Transverse colon (tissue), 3 donors: ENCODE measurements around the gene HSD17B2.

Source experiments
- EP300 ChIP-seq: sonication (generic); formaldehyde crosslinking; IDR thresholded peaks from one replicate; pipeline ENCODE4 v1.6.1; 2017; ENCODE audit warnings: antibody characterized with exemption, low read depth
- TF ChIP-seq, protein P1 (sequence below), 5 experiments: fragments of 200-600 bp in 3 of 5; fragments of 450-650 bp in 2 of 5; sonication (generic) in 3 of 5; IDR thresholded peaks; 1 replicate in 2 of 5; 2 replicates in 3 of 5; pipeline ENCODE4 v1.5.1; 2016 to 2017; ENCODE audit warnings: antibody characterized with exemption in 5 of 5, inconsistent platforms in 3 of 5, mild to moderate bottlenecking in 2 of 5, moderate library complexity in 1 of 5

DNA sequence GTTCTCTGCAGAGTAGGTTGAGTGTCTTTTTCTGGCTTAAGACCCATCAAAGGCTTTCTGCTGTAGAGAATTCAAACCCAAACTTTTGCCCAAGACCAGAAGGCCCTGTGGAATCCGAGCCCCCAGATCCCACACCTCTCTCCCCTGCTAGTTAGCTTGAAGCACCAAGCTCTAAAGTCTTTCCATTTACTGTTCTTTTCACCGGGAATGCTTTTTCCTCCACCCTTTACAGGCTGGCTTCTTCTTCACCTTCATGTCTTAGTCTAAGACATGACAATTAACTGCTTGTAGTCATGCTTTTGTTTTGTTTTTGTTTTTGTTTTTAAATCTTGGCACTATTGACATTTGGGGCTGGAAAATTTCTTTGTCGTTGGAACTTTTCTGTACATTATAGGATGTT, 15.5 kb downstream of the HSD17B2 start:
- TF ChIP-seq EP300: no peak
- TF ChIP-seq, protein P1, sequence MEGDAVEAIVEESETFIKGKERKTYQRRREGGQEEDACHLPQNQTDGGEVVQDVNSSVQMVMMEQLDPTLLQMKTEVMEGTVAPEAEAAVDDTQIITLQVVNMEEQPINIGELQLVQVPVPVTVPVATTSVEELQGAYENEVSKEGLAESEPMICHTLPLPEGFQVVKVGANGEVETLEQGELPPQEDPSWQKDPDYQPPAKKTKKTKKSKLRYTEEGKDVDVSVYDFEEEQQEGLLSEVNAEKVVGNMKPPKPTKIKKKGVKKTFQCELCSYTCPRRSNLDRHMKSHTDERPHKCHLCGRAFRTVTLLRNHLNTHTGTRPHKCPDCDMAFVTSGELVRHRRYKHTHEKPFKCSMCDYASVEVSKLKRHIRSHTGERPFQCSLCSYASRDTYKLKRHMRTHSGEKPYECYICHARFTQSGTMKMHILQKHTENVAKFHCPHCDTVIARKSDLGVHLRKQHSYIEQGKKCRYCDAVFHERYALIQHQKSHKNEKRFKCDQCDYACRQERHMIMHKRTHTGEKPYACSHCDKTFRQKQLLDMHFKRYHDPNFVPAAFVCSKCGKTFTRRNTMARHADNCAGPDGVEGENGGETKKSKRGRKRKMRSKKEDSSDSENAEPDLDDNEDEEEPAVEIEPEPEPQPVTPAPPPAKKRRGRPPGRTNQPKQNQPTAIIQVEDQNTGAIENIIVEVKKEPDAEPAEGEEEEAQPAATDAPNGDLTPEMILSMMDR (IDR thresholded peaks at IDR 0.05): no peak
